ENCODE measurements around the gene CLDN19. TPM values are rescaled to one million over a fixed set of nuclear protein-coding genes. Genes with fewer than 3 reads are reported as not detected.

Gene CLDN19
- total and polyA plus RNA-seq, 9 of the 15 experiments (the other 6 are each of a cell fraction or from before 2014, with no cell fraction given): not detected

DNA sequence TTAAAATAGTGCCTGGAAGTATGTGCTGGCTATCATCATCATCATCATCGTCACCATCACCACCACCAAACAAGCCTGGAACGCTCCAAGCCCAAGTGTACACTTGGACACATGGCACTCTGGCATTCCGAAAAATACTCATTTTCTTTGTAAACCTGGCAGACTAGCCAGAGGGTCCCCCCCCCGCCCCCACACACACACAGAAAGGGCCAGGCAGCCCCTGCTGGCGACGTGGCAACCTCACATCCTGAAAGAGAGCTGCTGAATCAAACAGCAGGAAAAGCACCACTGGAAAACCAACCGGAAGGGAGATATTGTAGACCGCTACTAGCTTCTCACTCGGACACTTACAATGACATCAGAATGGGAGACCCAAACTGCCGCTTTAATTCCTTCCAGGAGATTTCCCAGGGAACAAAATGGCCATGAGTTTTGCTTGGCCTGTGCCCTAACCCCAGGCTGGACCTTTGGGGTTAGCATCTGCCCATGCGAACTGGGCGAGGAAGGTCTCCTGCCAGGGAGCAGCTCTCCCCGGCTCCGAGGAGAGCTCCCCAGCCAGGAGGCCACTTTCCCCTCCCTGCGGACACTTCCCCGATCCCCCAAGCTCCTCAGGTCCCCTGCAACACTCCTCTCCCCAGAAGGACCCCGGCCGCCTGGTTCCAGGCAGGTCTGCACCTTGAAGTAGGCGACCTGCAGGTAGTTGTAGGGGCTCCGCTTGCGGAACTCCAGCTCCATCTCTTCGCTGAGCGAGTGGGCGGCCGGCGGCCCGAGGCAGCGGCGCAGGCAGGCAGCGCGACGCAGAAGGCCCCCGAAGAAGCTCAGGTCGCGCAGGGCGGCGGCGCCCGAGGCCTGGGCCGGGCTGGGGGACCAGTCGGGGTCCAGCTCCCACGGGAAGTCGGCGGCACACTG, 26.1 kb upstream of the CLDN19 start (continued):
- TF ChIP-seq TEAD4 (IDR thresholded peaks at IDR 0.05; ENCODE audit: low read length) (no peak), TEAD4 (CRISPR knock-in tag; IDR thresholded peaks at IDR 0.05; ENCODE audit: borderline replicate concordance) (no peak), FOXK1 (CRISPR knock-in tag; IDR thresholded peaks at IDR 0.05; ENCODE audit: borderline replicate concordance) (peak; percentile 72; the same call in 1 of the 2 replicates), CHD2 (IDR thresholded peaks at IDR 0.05; ENCODE audit: low read depth, low read length) (no peak), ZNF561 (CRISPR knock-in tag; conservative IDR thresholded peaks at IDR 0.05) (no peak), ARNT (IDR thresholded peaks at IDR 0.05) (peak in 1 of 2 experiments; percentile 29; a peak in 1 of 4 replicates), ZEB2 (IDR thresholded peaks at IDR 0.05) (no peak)
- TF ChIP-seq, protein P1, sequence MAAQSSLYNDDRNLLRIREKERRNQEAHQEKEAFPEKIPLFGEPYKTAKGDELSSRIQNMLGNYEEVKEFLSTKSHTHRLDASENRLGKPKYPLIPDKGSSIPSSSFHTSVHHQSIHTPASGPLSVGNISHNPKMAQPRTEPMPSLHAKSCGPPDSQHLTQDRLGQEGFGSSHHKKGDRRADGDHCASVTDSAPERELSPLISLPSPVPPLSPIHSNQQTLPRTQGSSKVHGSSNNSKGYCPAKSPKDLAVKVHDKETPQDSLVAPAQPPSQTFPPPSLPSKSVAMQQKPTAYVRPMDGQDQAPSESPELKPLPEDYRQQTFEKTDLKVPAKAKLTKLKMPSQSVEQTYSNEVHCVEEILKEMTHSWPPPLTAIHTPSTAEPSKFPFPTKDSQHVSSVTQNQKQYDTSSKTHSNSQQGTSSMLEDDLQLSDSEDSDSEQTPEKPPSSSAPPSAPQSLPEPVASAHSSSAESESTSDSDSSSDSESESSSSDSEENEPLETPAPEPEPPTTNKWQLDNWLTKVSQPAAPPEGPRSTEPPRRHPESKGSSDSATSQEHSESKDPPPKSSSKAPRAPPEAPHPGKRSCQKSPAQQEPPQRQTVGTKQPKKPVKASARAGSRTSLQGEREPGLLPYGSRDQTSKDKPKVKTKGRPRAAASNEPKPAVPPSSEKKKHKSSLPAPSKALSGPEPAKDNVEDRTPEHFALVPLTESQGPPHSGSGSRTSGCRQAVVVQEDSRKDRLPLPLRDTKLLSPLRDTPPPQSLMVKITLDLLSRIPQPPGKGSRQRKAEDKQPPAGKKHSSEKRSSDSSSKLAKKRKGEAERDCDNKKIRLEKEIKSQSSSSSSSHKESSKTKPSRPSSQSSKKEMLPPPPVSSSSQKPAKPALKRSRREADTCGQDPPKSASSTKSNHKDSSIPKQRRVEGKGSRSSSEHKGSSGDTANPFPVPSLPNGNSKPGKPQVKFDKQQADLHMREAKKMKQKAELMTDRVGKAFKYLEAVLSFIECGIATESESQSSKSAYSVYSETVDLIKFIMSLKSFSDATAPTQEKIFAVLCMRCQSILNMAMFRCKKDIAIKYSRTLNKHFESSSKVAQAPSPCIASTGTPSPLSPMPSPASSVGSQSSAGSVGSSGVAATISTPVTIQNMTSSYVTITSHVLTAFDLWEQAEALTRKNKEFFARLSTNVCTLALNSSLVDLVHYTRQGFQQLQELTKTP (IDR thresholded peaks at IDR 0.05; ENCODE audit: low read depth in 1 of 2, partially characterized antibody in 2 of 2): peak in 1 of 2 experiments; percentile 57
- TF ChIP-seq, protein P2, sequence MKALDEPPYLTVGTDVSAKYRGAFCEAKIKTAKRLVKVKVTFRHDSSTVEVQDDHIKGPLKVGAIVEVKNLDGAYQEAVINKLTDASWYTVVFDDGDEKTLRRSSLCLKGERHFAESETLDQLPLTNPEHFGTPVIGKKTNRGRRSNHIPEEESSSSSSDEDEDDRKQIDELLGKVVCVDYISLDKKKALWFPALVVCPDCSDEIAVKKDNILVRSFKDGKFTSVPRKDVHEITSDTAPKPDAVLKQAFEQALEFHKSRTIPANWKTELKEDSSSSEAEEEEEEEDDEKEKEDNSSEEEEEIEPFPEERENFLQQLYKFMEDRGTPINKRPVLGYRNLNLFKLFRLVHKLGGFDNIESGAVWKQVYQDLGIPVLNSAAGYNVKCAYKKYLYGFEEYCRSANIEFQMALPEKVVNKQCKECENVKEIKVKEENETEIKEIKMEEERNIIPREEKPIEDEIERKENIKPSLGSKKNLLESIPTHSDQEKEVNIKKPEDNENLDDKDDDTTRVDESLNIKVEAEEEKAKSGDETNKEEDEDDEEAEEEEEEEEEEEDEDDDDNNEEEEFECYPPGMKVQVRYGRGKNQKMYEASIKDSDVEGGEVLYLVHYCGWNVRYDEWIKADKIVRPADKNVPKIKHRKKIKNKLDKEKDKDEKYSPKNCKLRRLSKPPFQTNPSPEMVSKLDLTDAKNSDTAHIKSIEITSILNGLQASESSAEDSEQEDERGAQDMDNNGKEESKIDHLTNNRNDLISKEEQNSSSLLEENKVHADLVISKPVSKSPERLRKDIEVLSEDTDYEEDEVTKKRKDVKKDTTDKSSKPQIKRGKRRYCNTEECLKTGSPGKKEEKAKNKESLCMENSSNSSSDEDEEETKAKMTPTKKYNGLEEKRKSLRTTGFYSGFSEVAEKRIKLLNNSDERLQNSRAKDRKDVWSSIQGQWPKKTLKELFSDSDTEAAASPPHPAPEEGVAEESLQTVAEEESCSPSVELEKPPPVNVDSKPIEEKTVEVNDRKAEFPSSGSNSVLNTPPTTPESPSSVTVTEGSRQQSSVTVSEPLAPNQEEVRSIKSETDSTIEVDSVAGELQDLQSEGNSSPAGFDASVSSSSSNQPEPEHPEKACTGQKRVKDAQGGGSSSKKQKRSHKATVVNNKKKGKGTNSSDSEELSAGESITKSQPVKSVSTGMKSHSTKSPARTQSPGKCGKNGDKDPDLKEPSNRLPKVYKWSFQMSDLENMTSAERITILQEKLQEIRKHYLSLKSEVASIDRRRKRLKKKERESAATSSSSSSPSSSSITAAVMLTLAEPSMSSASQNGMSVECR (CRISPR knock-in tag; IDR thresholded peaks at IDR 0.05): no peak; the same call in none of the 2 replicates
- TF ChIP-seq, protein P3, sequence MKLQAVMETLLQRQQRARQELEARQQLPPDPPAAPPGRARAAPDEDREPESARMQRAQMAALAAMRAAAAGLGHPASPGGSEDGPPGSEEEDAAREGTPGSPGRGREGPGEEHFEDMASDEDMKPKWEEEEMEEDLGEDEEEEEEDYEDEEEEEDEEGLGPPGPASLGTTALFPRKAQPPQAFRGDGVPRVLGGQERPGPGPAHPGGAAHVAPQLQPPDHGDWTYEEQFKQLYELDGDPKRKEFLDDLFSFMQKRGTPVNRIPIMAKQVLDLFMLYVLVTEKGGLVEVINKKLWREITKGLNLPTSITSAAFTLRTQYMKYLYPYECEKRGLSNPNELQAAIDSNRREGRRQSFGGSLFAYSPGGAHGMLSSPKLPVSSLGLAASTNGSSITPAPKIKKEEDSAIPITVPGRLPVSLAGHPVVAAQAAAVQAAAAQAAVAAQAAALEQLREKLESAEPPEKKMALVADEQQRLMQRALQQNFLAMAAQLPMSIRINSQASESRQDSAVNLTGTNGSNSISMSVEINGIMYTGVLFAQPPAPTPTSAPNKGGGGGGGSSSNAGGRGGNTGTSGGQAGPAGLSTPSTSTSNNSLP (IDR thresholded peaks at IDR 0.05; ENCODE audit: borderline replicate concordance, low read depth, low read length): no peak
- TF ChIP-seq, protein P4, sequence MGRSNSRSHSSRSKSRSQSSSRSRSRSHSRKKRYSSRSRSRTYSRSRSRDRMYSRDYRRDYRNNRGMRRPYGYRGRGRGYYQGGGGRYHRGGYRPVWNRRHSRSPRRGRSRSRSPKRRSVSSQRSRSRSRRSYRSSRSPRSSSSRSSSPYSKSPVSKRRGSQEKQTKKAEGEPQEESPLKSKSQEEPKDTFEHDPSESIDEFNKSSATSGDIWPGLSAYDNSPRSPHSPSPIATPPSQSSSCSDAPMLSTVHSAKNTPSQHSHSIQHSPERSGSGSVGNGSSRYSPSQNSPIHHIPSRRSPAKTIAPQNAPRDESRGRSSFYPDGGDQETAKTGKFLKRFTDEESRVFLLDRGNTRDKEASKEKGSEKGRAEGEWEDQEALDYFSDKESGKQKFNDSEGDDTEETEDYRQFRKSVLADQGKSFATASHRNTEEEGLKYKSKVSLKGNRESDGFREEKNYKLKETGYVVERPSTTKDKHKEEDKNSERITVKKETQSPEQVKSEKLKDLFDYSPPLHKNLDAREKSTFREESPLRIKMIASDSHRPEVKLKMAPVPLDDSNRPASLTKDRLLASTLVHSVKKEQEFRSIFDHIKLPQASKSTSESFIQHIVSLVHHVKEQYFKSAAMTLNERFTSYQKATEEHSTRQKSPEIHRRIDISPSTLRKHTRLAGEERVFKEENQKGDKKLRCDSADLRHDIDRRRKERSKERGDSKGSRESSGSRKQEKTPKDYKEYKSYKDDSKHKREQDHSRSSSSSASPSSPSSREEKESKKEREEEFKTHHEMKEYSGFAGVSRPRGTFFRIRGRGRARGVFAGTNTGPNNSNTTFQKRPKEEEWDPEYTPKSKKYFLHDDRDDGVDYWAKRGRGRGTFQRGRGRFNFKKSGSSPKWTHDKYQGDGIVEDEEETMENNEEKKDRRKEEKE (IDR thresholded peaks at IDR 0.05; ENCODE audit: borderline replicate concordance in 1 of 2, control insufficient read depth in 1 of 2, low read depth in 2 of 2, low read length in 1 of 2): no peak
